A673 (cell line): ENCODE measurements around the gene PRPH2. TPM values are rescaled to one million over a fixed set of nuclear protein-coding genes. Genes with fewer than 3 reads are reported as not detected.

Source experiments
- BruUV-seq: library from RNA; stranded (reverse); fragments of 400-500 nt; replicated peaks from 2 replicates; lab custom pipeline; 2021; lab: Mats Ljungman, UMichigan
- CTCF ChIA-PET: fragments of 300-600 bp; sonication (Branson Sonifier 250); formaldehyde crosslinking; loops from one replicate; lab custom pipeline; 2022; ENCODE audit warnings: antibody characterized with exemption; lab: Charles Lee
- POLR2A ChIA-PET: fragments of 300-600 bp; sonication (Branson Sonifier 250); formaldehyde crosslinking; loops from one replicate; lab custom pipeline; 2022; ENCODE audit warnings: antibody characterized with exemption; ENCODE audit not compliant: low non-redundant PET; lab: Charles Lee
- DNase-seq: peaks from one replicate; pipeline ENCODE4 v3.0.0-alpha.2; 2015; ENCODE audit warnings: low spot score
- H3K27ac ChIP-seq: fragments of 200-600 bp; sonication (generic); 2 replicates; pipeline ENCODE4 v1.5.1; 2016; ENCODE audit warnings: mixed run types, low read depth, mild to moderate bottlenecking, mixed read lengths, antibody characterized with exemption, low read length; ENCODE audit not compliant: poor library complexity, severe bottlenecking
- H3K27me3 ChIP-seq: fragments of 200-600 bp; sonication (generic); replicated peaks from 2 replicates; pipeline ENCODE4 v1.6.1; 2017; ENCODE audit warnings: mixed run types, low read depth, mild to moderate bottlenecking, mixed read lengths, antibody characterized with exemption, low read length; ENCODE audit not compliant: insufficient read depth, poor library complexity
- H3K36me3 ChIP-seq: fragments of 200-600 bp; sonication (generic); 2 replicates; pipeline ENCODE4 v1.6.1; 2016; ENCODE audit warnings: mixed run types, mild to moderate bottlenecking, mixed read lengths, antibody characterized with exemption, low read length; ENCODE audit not compliant: insufficient read depth, poor library complexity, severe bottlenecking
- H3K4me1 ChIP-seq: fragments of 200-600 bp; sonication (generic); 2 replicates; pipeline ENCODE4 v1.6.1; 2017; ENCODE audit warnings: mixed run types, mild to moderate bottlenecking, mixed read lengths, antibody characterized with exemption, low read length; ENCODE audit not compliant: insufficient read depth, poor library complexity, severe bottlenecking
- H3K4me3 ChIP-seq: fragments of 200-600 bp; sonication (generic); 2 replicates; pipeline ENCODE4 v1.5.1; 2016; ENCODE audit warnings: low read depth, mixed run types, mild to moderate bottlenecking, mixed read lengths, low read length; ENCODE audit not compliant: poor library complexity, severe bottlenecking
- H3K9me3 ChIP-seq: fragments of 200-600 bp; sonication (generic); 2 replicates; pipeline ENCODE4 v1.6.1; 2016; ENCODE audit warnings: mixed run types, low read depth, mild to moderate bottlenecking, mixed read lengths, antibody characterized with exemption, low read length; ENCODE audit not compliant: poor library complexity, severe bottlenecking
- CTCF ChIP-seq: fragments of 300-800, 200-600 bp; sonication (generic); conservative IDR thresholded peaks from 2 replicates; pipeline ENCODE4 v1.5.1; 2017; ENCODE audit warnings: low read depth, mild to moderate bottlenecking, antibody characterized with exemption, low read length, moderate library complexity, mixed read lengths
- EZH2 ChIP-seq: fragments of 200-600 bp; sonication (generic); IDR thresholded peaks from 2 replicates; pipeline ENCODE4 v1.6.1; 2017; ENCODE audit warnings: borderline replicate concordance, low read depth, mild to moderate bottlenecking, mixed read lengths, antibody characterized with exemption, low read length; ENCODE audit not compliant: poor library complexity, severe bottlenecking
- intact Hi-C: fragments of 100-400 bp; cut with micrococcal nuclease; formaldehyde crosslinking; loops from one replicate; pipeline ENCODE4 v1.10.0; 2022; ENCODE audit not compliant: unreplicated experiment
- total RNA-seq: library from RNA; stranded (reverse); gene quantifications from 2 replicates; pipeline ENCODE4 v1.2.3, GENCODE V29; 2021

PRPH2 gene
- total RNA-seq, 1 experiment from 2014 or later: 0.41 TPM

- H3K9me3 ChIP-seq: no peaks in the 10 kb centered on the region
- CTCF ChIA-PET: no interaction called here
- H3K4me3 ChIP-seq: no peak overlapping the region
- H3K36me3 ChIP-seq: no peaks in the 10 kb centered on the region
- no peak for TF ChIP-seq CTCF
- no peak for TF ChIP-seq EZH2
- no peaks in the 10 kb centered on the region for H3K4me1 ChIP-seq
- DNase-seq: no peak
- H3K27me3 ChIP-seq: no peaks in the 10 kb centered on the region
- POLR2A ChIA-PET: no interaction called here
- no TSS peak for BruUV-seq
- intact Hi-C loops: no loop called here
- H3K27ac ChIP-seq: no peak overlapping the region
Observed at GRCh38 chr6:42762950-42763349, 40.6 kb upstream of the PRPH2 start.

GRCh38 chr6:42762426-42762859, 40.0 kb upstream of the PRPH2 start:
- BruUV-seq: no TSS peak
- H3K27me3 ChIP-seq: no peaks in the 10 kb centered on the region
- POLR2A ChIA-PET: no interaction called here
- no peaks in the 10 kb centered on the region for H3K4me1 ChIP-seq
- intact Hi-C loops: no loop called here
- no peak for DNase-seq
- H3K27ac ChIP-seq: no peak overlapping the region
- TF ChIP-seq CTCF: no peak
- no peak for TF ChIP-seq EZH2
- H3K9me3 ChIP-seq: no peaks in the 10 kb centered on the region
- CTCF ChIA-PET: no interaction called here
- H3K4me3 ChIP-seq: no peak overlapping the region
- no peaks in the 10 kb centered on the region for H3K36me3 ChIP-seq

GRCh38 chr6:42761287-42762067, 39.1 kb upstream of the PRPH2 start:
- no peaks in the 10 kb centered on the region for H3K27me3 ChIP-seq
- H3K36me3 ChIP-seq: no peaks in the 10 kb centered on the region
- BruUV-seq: no TSS peak
- intact Hi-C loops: no loop called here
- H3K9me3 ChIP-seq: no peaks in the 10 kb centered on the region
- no peak for DNase-seq
- H3K27ac ChIP-seq: no peak overlapping the region
- ChIA-PET POLR2A (interaction anchor here (0.6 kb wide), 1 partner anchor 20 kb away, joined by 29 read pairs; the partner anchor contains the start of gene BICRAL), CTCF (no interaction called here)
- no peaks in the 10 kb centered on the region for H3K4me1 ChIP-seq
- TF ChIP-seq EZH2 (no peak), CTCF (no peak)
- no peak overlapping the region for H3K4me3 ChIP-seq
